Amniotic stem cell (primary cell): Measurements from ENCODE around the gene SYT8.
A peak's percentile ranks its signal among the peaks of the same experiment; 100 is the strongest.

Experiments used
- DNase-seq: peaks from one replicate; lab custom pipeline; 2025; lab: John Stamatoyannopoulos, UW

Gene SYT8

GRCh38 chr11:1819074-1819473 is 15.7 kb upstream of the SYT8 start:
- no peak for DNase-seq

GRCh38 chr11:1820463-1821325 is 14.1 kb upstream of the SYT8 start:
- DNase-seq = no peak

DNA sequence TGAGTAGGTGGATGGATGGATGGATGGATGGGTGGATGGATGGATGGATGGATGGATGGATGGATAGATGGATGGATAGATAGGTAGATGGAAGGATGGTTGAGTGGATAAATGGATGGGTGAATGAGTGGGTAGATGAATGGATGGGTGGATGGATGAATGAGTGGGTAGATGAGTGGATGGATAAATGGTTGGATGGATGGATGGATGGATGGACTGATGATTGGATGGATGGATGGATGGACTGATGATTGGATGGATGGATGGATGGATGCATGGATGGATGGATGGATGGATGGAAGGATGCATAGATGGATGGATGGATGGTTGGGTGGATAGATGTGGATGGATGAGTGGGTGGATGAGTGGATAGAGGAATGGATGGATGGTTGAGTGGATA is 13.2 kb upstream of the SYT8 start:
- DNase-seq = no peak

DNA sequence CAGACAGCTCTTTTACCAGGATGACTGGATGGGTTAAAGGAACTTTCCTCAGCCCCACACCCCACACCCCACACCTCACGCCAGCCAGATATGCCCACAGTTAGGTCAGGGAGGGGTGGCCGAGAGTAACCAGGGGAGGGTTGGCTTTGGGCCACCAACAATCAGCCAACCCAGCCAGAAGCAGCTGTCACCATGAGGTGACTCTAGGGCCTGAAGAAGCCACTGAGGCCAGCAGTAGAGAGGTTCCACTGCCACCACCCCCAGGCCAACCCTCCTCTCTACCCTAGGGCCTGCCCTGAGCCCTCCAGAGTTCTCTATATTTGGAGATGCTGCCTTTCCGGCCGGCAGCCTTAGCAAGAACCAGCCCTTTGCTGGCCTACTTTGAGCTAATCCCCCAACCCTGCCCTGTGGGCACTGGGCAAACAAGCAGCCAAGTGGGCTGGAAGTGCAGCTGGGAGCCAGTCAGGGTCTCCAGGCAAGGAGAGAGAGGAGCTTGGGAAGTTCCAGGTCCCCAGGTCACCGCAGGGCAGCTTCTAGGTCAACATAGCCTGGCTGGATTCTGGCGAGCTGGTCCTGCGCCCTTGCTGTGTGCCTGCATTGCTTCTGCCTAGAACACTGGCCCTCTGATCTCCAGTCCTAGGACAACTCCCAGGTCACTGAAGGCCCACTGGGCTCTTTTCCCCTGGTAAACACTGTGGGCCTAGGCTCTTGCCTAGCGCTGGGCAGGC is 12.0 kb upstream of the SYT8 start:
- no peak for DNase-seq

- no peak for DNase-seq
These were observed 11.2 kb upstream of the SYT8 start for GRCh38 chr11:1823376-1824220.

- no peak for DNase-seq
These were observed 10.4 kb upstream of the SYT8 start for GRCh38 chr11:1824221-1825038.

GRCh38 chr11:1825039-1825740 is 9.6 kb upstream of the SYT8 start:
- DNase-seq = no peak

- no peak for DNase-seq
These were observed 8.9 kb upstream of the SYT8 start for GRCh38 chr11:1825785-1826451.

DNA sequence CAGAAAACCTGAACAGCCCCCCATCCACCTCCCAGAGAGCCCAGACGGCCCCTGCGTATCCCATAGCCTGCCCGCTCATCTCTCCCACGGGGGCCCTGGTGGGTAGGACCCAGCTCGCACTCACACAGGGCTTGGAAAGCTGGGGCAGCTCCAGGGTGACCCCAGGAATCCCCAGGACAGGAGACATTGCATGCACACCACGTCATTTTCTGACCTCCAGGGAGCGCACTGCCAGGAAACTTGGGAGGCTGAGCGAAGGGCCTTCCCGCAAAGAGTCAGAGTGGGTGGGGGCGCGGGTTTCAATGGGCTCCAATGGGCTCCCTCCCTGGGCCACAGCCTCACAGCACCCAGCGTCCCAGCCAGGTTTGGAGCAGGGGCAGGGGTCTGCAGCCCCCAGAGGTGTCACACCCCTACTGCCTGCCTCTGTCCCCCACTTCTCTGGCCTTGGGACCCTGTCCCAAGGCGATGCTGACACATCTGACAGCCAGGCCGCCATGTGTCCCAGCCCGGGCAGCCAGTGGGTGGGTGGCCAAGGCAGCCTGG is 8.2 kb upstream of the SYT8 start:
- DNase-seq = no peak

DNA sequence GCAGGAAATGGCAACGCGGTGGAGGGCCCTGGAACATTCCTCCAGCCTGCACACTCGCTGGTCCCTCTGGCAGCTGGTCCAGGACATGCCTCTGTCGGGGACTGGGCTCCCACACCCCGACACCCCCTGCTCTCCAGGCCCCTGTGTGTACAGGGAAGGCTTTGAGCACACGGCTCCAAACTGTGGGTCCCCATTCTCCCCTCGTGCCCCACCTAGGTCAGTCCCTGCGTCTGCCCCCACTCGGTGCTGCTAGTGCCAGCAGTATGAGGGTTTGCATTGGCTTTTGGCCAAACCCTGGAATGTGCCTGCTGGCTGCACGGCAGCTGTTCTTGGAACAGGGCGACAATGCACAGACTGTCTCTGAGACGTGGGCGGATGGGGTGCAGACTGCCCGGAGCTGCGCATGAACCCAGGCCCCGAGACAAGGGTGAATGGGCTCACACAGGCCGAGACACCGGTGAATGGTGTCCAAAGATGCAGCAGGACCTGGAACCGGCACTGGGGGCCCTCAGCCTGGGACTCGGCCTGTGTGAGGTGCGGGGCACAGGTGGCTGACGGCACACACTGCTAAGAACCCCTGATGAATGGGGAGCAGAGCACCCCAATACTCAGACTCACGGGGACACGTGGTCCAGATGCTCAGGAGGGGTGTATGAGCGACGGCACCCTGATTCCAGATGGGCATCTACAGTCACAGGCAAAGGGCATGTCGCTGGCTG is 7.5 kb upstream of the SYT8 start:
- DNase-seq = peak; percentile 42

GRCh38 chr11:1827931-1828330 is 6.9 kb upstream of the SYT8 start:
- no peak for DNase-seq

DNA sequence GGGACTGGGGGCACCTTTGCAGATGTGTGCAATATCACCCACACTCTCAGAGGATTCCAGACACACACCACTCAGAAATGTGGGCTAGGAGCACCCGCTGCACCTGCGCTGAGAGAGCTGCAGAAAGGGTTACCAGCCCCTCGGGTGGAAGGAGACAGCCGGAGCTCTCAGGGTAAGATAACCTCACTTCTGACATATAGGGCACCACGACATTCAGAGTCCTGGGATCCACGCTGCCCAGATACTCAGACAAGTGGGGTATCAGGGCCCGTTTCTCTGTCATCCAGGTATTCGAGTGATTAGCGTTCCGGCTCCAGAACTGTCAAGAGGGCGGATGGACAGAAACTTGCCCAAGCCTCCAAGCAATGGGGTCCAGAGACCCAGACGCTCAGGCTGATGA is 6.2 kb upstream of the SYT8 start:
- no peak for DNase-seq

GRCh38 chr11:1829039-1829820 is 5.6 kb upstream of the SYT8 start:
- peak; percentile 34 for DNase-seq

- DNase-seq = no peak
These were observed 4.8 kb upstream of the SYT8 start for GRCh38 chr11:1830004-1830321.

DNA sequence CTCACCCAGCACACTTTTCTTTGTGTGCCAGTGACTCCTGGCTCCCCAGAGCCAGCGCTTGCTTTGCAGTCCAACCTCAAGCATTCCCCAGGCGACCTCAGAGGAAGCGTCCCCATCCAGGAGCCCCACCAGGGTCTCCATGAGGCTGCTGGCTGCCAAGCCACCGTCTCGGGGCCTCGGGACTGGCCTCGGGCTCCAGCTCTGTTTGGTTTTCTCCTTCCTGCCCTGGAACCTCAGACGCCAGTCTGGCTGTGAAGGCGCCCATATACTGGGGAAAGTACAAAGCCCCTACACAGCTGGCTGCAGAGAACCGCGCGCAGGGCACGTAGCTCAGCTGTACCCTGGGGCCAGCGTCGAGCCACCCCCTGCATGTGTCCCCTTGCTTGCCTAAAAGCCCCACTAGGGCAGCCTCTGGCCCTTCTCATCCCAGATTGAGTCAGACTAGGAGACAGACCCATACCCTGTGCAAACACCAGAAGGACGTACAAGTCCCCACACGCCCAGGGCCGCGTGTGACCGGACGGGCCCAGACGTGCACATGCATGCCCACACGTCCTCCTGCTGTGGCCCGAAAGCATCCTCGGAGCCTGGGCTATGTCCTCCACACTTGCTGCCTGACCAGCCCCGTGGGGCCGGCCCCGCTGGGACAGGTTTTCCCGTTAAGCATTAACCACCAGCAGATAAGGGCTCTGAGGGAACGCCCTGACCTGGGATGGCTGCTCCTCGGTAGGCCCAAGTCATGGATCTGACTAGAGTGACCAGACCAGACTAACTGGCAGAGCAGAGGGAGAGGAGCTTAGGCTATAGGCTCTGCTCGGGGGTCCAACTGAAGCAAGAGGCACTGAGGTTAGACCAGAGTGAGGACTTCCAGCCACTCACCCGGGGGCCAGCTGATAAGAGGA is 4.2 kb upstream of the SYT8 start:
- no peak for DNase-seq

DNA sequence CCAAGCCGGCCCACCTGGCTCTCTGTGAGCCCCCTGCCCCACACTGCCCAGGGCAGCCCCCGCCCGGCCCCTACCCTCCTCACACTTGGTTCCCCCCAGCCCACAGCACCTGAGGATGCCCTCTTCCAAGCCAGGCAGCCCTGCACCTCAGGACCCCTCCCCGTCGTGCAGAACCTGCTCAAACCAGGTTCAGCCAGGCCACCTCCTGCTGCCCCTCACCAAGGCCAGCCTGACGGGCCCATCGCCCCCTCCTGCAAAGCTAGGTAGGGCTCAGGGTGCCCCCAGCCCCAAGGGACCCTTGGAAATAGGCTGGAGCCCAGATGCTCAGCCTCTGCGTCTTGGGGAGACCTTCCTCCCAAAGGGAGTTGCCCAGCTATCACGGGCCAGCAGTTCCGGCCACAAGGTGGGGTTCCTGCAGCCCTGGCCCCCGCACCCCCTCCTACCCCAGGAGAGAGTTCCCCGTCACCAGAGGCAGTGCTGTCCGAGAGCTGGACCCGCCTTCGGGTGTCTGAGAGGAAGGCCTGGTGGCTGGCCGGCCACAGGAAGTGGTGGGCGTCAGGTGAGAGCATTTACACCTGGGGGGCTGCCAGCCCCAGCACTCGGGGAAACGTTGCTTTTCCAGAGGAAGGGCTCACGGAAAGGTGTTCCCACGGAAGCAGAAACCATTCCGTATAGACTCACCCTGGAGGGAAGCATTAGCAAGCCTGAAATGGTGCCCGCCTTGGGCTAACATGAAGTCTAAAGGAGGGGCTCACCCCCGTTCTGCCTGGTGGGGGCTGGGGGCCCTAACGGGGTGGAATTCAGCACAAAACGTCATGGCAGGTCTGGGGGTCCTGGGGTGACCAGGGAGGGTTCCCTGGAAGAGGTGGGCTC is 3.2 kb upstream of the SYT8 start:
- DNase-seq = no peak
